Uterine smooth muscle cell (primary cell): ENCODE results near the gene CAMK2B. TPM values are rescaled to one million over a fixed set of nuclear protein-coding genes. Genes with fewer than 3 reads are reported as not detected.

Source experiments
- total RNA-seq: library from RNA; depleted of rRNA; stranded (reverse); fragments of >200 nt; gene quantifications from 2 replicates; pipeline ENCODE4 v1.2.3, GENCODE V29; 2014

The CAMK2B gene
- under 0.01 TPM in 1 of 2 replicates, not detected in the other for total RNA-seq

GRCh38 chr7:44325201-44325671 lies at the start of gene CAMK2B:
CAMK2B (minus strand) TSS chr7:44325594; CDS start chr7:44325421, 173 bp downstream.

GRCh38 chr7:44200699-44201461 lies 124.5 kb downstream of the CAMK2B start, which contains the start of gene YKT6:
YKT6 (plus strand) TSS chr7:44200978; CDS start chr7:44201136, 158 bp downstream.

GRCh38 chr7:44189286-44189992 lies 136.0 kb downstream of the CAMK2B start, which contains the start of gene GCK:
GCK (minus strand) TSS chr7:44189439; CDS start chr7:44188953, 486 bp downstream.

Other genes starting within 250 kb of the CAMK2B start
- 16.9 and 23.5 TPM in 2 replicates for gene POLM, start 243.1 kb downstream of the CAMK2B start, total RNA-seq
- 62.5 and 165 TPM in 2 replicates for gene AEBP1, start 221.2 kb downstream of the CAMK2B start, total RNA-seq
- 95.3 and 141 TPM in 2 replicates for gene POLD2, start 202.0 kb downstream of the CAMK2B start, total RNA-seq
- gene MYL7, start 184.3 kb downstream of the CAMK2B start, total RNA-seq, result not detected in 2 replicates
- gene GCK, start 136.2 kb downstream of the CAMK2B start, total RNA-seq, result 0.55 and 0.62 TPM in 2 replicates
- gene YKT6, start 124.6 kb downstream of the CAMK2B start, total RNA-seq, result 75.2 and 120 TPM in 2 replicates
- 86.6 and 96.5 TPM in 2 replicates for gene NUDCD3, start 165.1 kb upstream of the CAMK2B start, total RNA-seq
- gene NPC1L1, start 215.7 kb upstream of the CAMK2B start, total RNA-seq, result under 0.01 and 0.12 TPM in 2 replicates
- 46.9 and 64.2 TPM in 2 replicates for gene DDX56, start 248.3 kb upstream of the CAMK2B start, total RNA-seq